SK-MEL-5 (cell line): Measurements from ENCODE around the gene BLOC1S1. TPM values are rescaled to one million over a fixed set of nuclear protein-coding genes. Genes with fewer than 3 reads are reported as not detected.
A peak's percentile ranks its signal among the peaks of the same experiment; 100 is the strongest.
"Not testable (repeated sequence)": the region's sequence is repeated elsewhere in the genome, so short reads cannot be mapped to it uniquely, and the experiment has no call there.

Experiments
- DNase-seq: peaks from one replicate; pipeline ENCODE4 v3.0.0-alpha.2; 2016; ENCODE audit warnings: low read depth, low spot score
- in situ Hi-C: cut with HindIII; loops from 2 replicates; pipeline ENCODE4 v1.10.0; 2016; ENCODE audit warnings: low sequenced_read_pairs, high pct_unique_total_duplicates, low pct_unique_long_range_greater_than_20kb
- small RNA-seq, 2 experiments: library from RNA; depleted of rRNA; stranded (forward); fragments of <200 nt; gene quantifications; one replicate each; pipeline ENCODE3, GENCODE V24; 2014
- total RNA-seq: library from RNA; depleted of rRNA; stranded (reverse); fragments of >200 nt; shearing (Covaris generic); gene quantifications from 2 replicates; pipeline ENCODE4 v1.2.3, GENCODE V29; 2014; rRNA removed

The BLOC1S1 gene
- total RNA-seq, 1 experiment from 2014 or later, result 119 TPM

GRCh38 chr12:55746913-55747231 lies 31.0 kb downstream of the BLOC1S1 start:
- in situ Hi-C loops, result no loop called here

GRCh38 chr12:55748230-55748993 lies 32.6 kb downstream of the BLOC1S1 start:
- in situ Hi-C loops, result no loop called here
- DNase-seq, result no peak

More at GRCh38 chr12:55746913-55747231, 31.0 kb downstream of the BLOC1S1 start:
- no peak for DNase-seq

GRCh38 chr12:55755246-55755645 lies 39.4 kb downstream of the BLOC1S1 start:
- in situ Hi-C loops, result no loop called here
- no peak for DNase-seq

GRCh38 chr12:55757701-55758100 lies 41.9 kb downstream of the BLOC1S1 start:
- peak; percentile 38 for DNase-seq
- in situ Hi-C loops, result no loop called here

GRCh38 chr12:55758575-55758974 lies 42.7 kb downstream of the BLOC1S1 start:
- DNase-seq, in situ Hi-C loops: not testable (repeated sequence)

- in situ Hi-C loops, result no loop called here
- DNase-seq, result no peak
Observed at GRCh38 chr12:55760663-55761062, 44.8 kb downstream of the BLOC1S1 start.

GRCh38 chr12:55762646-55763045 lies 46.8 kb downstream of the BLOC1S1 start:
- in situ Hi-C loops, result no loop called here
- DNase-seq, result no peak

GRCh38 chr12:55765736-55766290 lies 50.0 kb downstream of the BLOC1S1 start:
- in situ Hi-C loops, result no loop called here
- no peak for DNase-seq

GRCh38 chr12:55767156-55767555 lies 51.3 kb downstream of the BLOC1S1 start:
- in situ Hi-C loops, result no loop called here
- DNase-seq, result no peak

Small RNA genes lying within 50 kb of the gene (small RNA-seq; reads per million reads assigned to genes)
- gene AC009779.1 (0 reads per million in 2 experiments), gene RF00017 (0 reads per million in 2 experiments)

Other genes with a start within 250 kb of the BLOC1S1 start
- gene OR6C70, start 245.9 kb upstream of the BLOC1S1 start, total RNA-seq, result not detected in 2 replicates
- not detected in 2 replicates for gene OR6C68, start 223.7 kb upstream of the BLOC1S1 start, total RNA-seq
- gene OR6C4, start 166.4 kb upstream of the BLOC1S1 start, total RNA-seq, result not detected in 2 replicates
- not detected in 2 replicates for gene OR2AP1, start 143.6 kb upstream of the BLOC1S1 start, total RNA-seq
- not detected in 2 replicates for gene OR10P1, start 79.2 kb upstream of the BLOC1S1 start, total RNA-seq
- gene ITGA7, start 8.1 kb upstream of the BLOC1S1 start, total RNA-seq, result 60.5 and 65.4 TPM in 2 replicates
- gene RDH5, start 4.3 kb downstream of the BLOC1S1 start, total RNA-seq, result 2.3 and 3.0 TPM in 2 replicates
- 3,613 and 3,895 TPM in 2 replicates for gene CD63, start 13.0 kb downstream of the BLOC1S1 start, total RNA-seq
- 12.1 and 15.0 TPM in 2 replicates for gene GDF11, start 27.1 kb downstream of the BLOC1S1 start, total RNA-seq
- gene SARNP, start 101.7 kb downstream of the BLOC1S1 start, total RNA-seq, result 60.0 and 69.4 TPM in 2 replicates
- 51.7 and 52.2 TPM in 2 replicates for gene ORMDL2, start 102.0 kb downstream of the BLOC1S1 start, total RNA-seq
- 51.4 and 51.9 TPM in 2 replicates for gene DNAJC14, start 113.5 kb downstream of the BLOC1S1 start, total RNA-seq
- gene MMP19, start 126.9 kb downstream of the BLOC1S1 start, total RNA-seq, result not detected in 2 replicates
- 21.1 and 29.2 TPM in 2 replicates for gene PYM1, start 211.8 kb downstream of the BLOC1S1 start, total RNA-seq
- gene DGKA, start 215.1 kb downstream of the BLOC1S1 start, total RNA-seq, result 5.7 and 6.9 TPM in 2 replicates
- gene PMEL, start 250.0 kb downstream of the BLOC1S1 start, total RNA-seq, result 10,199 and 10,765 TPM in 2 replicates